WERI-Rb-1 (cell line): ENCODE measurements around the gene SPACA1.

Experiments used
- DNase-seq: peaks from one replicate; pipeline ENCODE4 v3.0.0-alpha.2; 2020
- H3K27ac ChIP-seq: fragments of 250-450 bp; sonication (Bioruptor Pico); 2 replicates; pipeline ENCODE4 v1.5.1; 2020; ENCODE audit warnings: mild to moderate bottlenecking, moderate library complexity
- H3K27me3 ChIP-seq: fragments of 250-450 bp; sonication (Bioruptor Pico); 2 replicates; pipeline ENCODE4 v1.5.1; 2021; ENCODE audit warnings: mild to moderate bottlenecking, low read depth, moderate library complexity; ENCODE audit not compliant: insufficient read depth, severe bottlenecking
- H3K36me3 ChIP-seq: fragments of 250-450 bp; sonication (Bioruptor Pico); 2 replicates; pipeline ENCODE4 v1.5.1; 2020; ENCODE audit warnings: mild to moderate bottlenecking, moderate library complexity
- H3K4me3 ChIP-seq: 2 replicates; pipeline ENCODE4 v1.5.1; 2011; ENCODE audit warnings: low read depth, mild to moderate bottlenecking, control low read depth, low read length
- H3K9me3 ChIP-seq: fragments of 250-450 bp; sonication (Bioruptor Pico); 2 replicates; pipeline ENCODE4 v1.5.1; 2021; ENCODE audit warnings: mild to moderate bottlenecking, moderate library complexity; ENCODE audit not compliant: severe bottlenecking
- CTCF ChIP-seq: IDR thresholded peaks from 2 replicates; pipeline ENCODE4 v1.5.1; 2011; ENCODE audit warnings: low read depth, mild to moderate bottlenecking, control low read depth, inconsistent platforms, low read length

The SPACA1 gene

GRCh38 chr6:88107241-88107640, 59.6 kb downstream of the SPACA1 start:
- no peak for DNase-seq
- Histone ChIP-seq H3K27ac (no peak overlapping the region), H3K4me3 (no peak overlapping the region), H3K27me3 (no peaks in the 10 kb centered on the region), H3K9me3 (no peaks in the 10 kb centered on the region), H3K36me3 (no peaks in the 10 kb centered on the region)
- TF ChIP-seq CTCF = no peak

GRCh38 chr6:88111991-88112390, 64.3 kb downstream of the SPACA1 start:
- H3K9me3 ChIP-seq = no peaks in the 10 kb centered on the region
- no peaks in the 10 kb centered on the region for H3K36me3 ChIP-seq
- H3K27ac ChIP-seq = no peak overlapping the region
- no peak for TF ChIP-seq CTCF
- DNase-seq = no peak
- no peaks in the 10 kb centered on the region for H3K27me3 ChIP-seq
- H3K4me3 ChIP-seq = no peak overlapping the region

- Histone ChIP-seq H3K4me3 (no peak overlapping the region), H3K27me3 (no peaks in the 10 kb centered on the region), H3K36me3 (no peaks in the 10 kb centered on the region), H3K27ac (no peak overlapping the region), H3K9me3 (no peaks in the 10 kb centered on the region)
- no peak for DNase-seq
- no peak for TF ChIP-seq CTCF
Measured at GRCh38 chr6:88114838-88115237, 67.2 kb downstream of the SPACA1 start.

- Histone ChIP-seq H3K9me3 (no peaks in the 10 kb centered on the region), H3K27ac (no peak overlapping the region), H3K27me3 (no peaks in the 10 kb centered on the region), H3K36me3 (no peaks in the 10 kb centered on the region), H3K4me3 (no peak overlapping the region)
- no peak for TF ChIP-seq CTCF
- DNase-seq = no peak
Measured at GRCh38 chr6:88115307-88115706, 67.7 kb downstream of the SPACA1 start.

GRCh38 chr6:88116276-88116675, 68.6 kb downstream of the SPACA1 start:
- no peaks in the 10 kb centered on the region for H3K36me3 ChIP-seq
- TF ChIP-seq CTCF = no peak
- no peak overlapping the region for H3K27ac ChIP-seq
- H3K4me3 ChIP-seq = no peak overlapping the region
- no peaks in the 10 kb centered on the region for H3K27me3 ChIP-seq
- no peaks in the 10 kb centered on the region for H3K9me3 ChIP-seq
- no peak for DNase-seq
